ENCODE data around the gene DEFB124.

- TF ChIP-seq REST (tag by site-specific recombination; IDR thresholded peaks at IDR 0.05) (no peak), GLI4 (tag by site-specific recombination; IDR thresholded peaks at IDR 0.05) (no peak), HOXA7 (CRISPR knock-in tag; IDR thresholded peaks at IDR 0.05; ENCODE audit: borderline replicate concordance) (no peak), CTCF (tag by site-specific recombination; IDR thresholded peaks at IDR 0.05) (no peak), FEZF1 (tag by site-specific recombination; IDR thresholded peaks at IDR 0.05) (no peak), ZNF223 (tag by site-specific recombination; IDR thresholded peaks at IDR 0.05) (no peak), OSR2 (tag by site-specific recombination; IDR thresholded peaks at IDR 0.05) (no peak)
Measured at GRCh38 chr20:31476643-31477215, 1.8 kb upstream of the DEFB124 start.
